Stimulated activated CD8-positive, alpha-beta memory T cell treated with anti-CD3 and anti-CD28 coated beads, Interleukin-15, amount 100 ng/mL, for 48 hours (primary cell): ENCODE results near the gene SLC13A5.
A peak's percentile ranks its signal among the peaks of the same experiment; 100 is the strongest.
"Not testable (repeated sequence)": the region's sequence is repeated elsewhere in the genome, so short reads cannot be mapped to it uniquely, and the experiment has no call there.

Source experiments
- DNase-seq, 2 donors: peaks; one replicate each; pipeline ENCODE4 v3.0.0-alpha.2; 2020; ENCODE audit warnings: low read depth in 2 of 2

SLC13A5 gene

GRCh38 chr17:6713130-6713917 lies at the start of gene SLC13A5:
Gene SLC13A5 (minus strand): TSS chr17:6713369. CDS start chr17:6713333, 36 bp downstream.
- DNase-seq, result no peak

DNA sequence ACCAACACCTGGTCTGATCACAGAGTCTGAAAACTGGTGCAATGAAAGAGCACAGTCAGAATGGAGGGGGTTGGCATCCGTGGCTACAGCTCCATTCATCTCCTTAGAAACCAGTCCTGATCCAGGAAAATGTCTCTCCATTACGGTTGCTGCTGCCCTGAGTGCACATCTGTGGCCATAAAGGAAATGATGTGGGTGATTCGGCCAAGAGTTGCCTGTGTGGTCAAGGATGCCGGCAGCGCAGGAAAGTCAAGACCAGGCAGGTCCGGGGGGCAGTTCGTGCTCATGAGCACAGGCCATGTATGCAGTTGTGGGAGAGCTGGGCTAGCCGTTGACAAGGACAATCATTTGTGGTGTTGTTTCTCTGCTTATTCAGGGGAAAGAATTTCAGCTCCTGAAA lies 48.6 kb upstream of the SLC13A5 start:
- DNase-seq, result no peak

DNA sequence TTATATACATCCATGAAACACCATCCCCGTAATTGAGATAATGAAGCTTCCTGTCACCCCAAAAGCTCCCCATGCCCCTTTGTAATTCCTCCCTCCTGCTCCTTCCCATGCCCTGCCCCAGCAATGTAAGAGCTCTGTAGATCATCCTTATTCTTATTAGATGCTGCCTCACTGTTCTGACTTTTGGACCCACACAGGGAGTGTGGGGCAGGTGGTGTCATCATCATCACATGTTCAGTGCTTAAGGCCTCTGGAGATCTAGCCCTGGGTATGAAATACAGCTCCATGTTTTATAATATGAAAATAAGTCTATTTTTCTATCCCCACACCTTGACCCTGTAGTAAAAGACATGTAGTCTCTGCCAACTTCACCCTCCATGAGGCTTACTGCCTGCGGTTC lies 44.6 kb upstream of the SLC13A5 start:
- DNase-seq, result no peak

GRCh38 chr17:6756425-6757031 lies 43.4 kb upstream of the SLC13A5 start:
- no peak for DNase-seq

DNA sequence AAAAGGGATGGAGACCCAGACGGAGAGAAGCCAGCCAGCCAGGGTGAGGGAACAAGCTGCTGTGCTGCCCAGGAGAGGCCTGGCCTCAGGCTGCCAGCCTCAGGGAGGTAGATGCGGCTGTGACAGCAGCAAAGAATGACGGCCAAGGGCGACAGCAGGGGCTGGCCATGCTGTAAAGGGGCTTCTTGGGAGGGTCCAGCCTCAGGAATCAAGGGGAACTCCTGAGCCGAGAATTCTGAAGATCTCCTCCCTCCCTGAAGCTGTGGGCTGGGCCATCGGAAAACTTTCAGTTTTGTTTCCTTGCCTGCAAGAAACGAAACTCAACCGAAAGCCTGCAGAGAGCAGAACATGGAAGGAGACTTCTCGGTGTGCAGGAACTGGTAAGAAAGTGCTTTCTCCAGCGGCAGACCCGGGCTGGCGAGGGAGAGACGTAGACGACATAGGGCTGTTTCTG lies 42.6 kb upstream of the SLC13A5 start, which contains the start of gene XAF1:
XAF1 (plus strand) TSS at position 316 of the 454 bp plus-strand sequence; CDS start at position 349, 33 bp downstream.
- DNase-seq, result peak in 1 of 2 donors; percentile 27

GRCh38 chr17:6755281-6755680 lies 42.1 kb upstream of the SLC13A5 start:
- DNase-seq, result no peak

GRCh38 chr17:6753546-6753945 lies 40.4 kb upstream of the SLC13A5 start:
- DNase-seq, result no peak

GRCh38 chr17:6753006-6753445 lies 39.9 kb upstream of the SLC13A5 start:
- peak in 1 of 2 donors; percentile 12 for DNase-seq

GRCh38 chr17:6752068-6752909 lies 39.1 kb upstream of the SLC13A5 start:
- no peak for DNase-seq

- DNase-seq, result no peak
Observed at GRCh38 chr17:6749519-6749918, 36.4 kb upstream of the SLC13A5 start.

DNA sequence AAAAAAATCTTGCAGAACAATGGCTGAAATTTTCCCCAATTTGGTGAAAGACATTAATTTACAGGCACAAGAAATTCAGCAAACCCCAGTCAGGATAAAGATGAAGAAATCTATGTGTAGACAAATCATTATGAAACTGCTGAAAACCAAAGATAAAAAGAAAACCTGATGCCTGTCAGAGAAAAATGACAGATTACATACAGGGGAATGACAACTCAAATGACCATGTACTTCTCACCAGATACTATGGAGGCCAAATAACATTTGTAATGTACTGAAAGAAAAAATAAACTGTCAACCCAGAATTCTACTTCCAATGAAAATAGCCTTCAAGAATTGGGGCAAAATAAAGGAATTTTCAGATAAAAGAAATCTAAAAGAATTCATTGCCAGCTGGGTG lies 35.4 kb upstream of the SLC13A5 start:
- no peak for DNase-seq

DNA sequence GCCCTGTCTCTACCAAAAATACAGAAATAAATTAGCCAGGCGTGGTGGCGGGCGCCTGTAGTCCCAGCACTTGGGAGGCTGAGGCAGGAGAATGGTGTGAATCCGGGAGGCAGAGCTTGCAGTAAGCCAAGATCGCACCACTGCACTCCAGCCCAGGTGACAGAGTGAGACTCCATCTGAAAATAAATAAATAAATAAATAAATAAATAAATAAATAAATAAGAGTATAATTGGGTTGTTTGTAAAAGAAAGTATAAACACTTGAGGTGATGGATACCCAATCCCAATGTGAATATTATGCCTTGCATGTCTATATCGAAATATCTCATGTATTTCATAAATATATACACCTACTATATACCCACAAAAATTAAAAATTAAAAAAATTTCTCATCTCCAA lies 33.5 kb upstream of the SLC13A5 start:
- DNase-seq, result not testable (repeated sequence)

- DNase-seq, result no peak
Observed at GRCh38 chr17:6729531-6729930, 16.4 kb upstream of the SLC13A5 start.

GRCh38 chr17:6724009-6724408 lies 10.8 kb upstream of the SLC13A5 start:
- DNase-seq, result no peak

DNA sequence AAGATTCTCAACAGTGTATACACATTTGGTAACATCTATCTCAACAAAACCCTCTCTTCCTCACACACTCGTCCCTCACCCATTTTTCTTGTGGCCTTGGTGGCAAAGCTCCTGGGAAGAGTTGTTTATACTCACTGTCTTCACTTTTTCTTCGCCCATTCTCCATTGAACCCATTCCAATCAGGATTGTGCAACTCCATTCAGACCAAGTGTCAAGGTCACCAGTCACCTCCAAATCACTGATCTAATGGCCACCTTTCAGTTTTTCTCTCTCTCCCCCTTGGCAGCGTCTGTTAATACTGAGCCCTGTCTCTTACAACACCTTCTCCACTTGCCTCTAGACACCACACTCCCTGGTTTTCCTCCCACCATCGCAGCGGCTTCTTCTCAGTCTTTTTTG lies 8.6 kb upstream of the SLC13A5 start:
- no peak for DNase-seq

DNA sequence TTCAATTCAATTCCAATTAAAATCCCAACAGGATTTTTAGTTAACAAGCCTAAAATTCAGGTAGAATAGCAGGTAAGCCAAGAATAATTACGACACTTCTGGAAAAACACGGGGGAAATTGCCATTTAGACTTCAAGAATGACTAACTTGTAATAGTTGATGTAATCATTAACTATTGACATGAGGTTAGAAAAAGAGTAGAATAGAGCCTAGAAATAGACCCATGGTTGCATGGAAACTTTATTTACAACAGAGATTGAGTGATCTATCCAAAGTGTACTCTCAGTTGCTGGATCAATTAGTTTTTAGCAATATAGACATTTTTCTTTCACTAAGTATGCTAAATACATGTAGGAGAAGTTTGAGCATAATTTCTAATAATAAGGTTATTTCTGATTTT lies 3.6 kb upstream of the SLC13A5 start:
- DNase-seq, result no peak

DNA sequence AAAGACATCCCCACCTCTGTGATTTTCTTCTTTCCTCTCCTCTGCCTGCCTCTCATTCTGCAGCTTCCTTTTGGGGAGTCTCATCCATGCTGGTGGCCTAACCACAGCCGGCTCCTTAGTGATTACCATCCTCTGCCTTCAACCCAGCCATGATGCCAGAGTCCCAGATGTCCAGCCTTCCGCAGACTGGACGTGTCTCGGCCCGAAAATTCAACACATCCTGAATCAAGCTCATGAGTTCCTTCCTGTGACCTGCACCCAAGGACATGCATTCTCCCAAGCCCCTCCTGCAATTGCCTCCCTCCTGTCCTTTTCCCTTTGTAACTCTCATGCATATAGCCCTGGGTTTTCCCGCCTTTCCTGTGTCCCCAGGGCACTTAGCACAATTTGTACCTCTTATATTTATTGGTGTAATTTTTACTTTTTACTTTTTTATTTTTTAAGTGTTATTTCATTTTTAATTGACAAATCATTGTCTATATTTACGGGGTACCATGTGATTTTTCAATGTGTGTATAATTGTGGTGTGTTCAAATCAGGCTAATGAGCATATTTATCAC lies 1.2 kb upstream of the SLC13A5 start:
- no peak for DNase-seq

- no peak for DNase-seq
Observed at GRCh38 chr17:6713918-6714271, 726 bp upstream of the SLC13A5 start.

DNA sequence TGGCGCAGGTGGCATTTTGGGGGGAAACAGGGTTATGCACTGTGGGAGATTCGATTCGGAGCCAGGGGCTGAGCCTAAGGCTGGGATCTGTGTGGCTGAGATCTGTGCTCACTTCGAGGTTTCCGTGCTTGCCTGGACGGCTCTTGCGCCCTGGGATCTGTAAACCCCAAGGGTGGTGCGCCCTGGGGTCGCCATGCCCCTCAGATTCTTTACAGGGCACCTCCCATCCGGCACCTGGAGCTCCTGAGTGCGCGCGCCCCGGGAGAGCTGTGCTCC lies 377 bp downstream of the SLC13A5 start:
- DNase-seq, result no peak

DNA sequence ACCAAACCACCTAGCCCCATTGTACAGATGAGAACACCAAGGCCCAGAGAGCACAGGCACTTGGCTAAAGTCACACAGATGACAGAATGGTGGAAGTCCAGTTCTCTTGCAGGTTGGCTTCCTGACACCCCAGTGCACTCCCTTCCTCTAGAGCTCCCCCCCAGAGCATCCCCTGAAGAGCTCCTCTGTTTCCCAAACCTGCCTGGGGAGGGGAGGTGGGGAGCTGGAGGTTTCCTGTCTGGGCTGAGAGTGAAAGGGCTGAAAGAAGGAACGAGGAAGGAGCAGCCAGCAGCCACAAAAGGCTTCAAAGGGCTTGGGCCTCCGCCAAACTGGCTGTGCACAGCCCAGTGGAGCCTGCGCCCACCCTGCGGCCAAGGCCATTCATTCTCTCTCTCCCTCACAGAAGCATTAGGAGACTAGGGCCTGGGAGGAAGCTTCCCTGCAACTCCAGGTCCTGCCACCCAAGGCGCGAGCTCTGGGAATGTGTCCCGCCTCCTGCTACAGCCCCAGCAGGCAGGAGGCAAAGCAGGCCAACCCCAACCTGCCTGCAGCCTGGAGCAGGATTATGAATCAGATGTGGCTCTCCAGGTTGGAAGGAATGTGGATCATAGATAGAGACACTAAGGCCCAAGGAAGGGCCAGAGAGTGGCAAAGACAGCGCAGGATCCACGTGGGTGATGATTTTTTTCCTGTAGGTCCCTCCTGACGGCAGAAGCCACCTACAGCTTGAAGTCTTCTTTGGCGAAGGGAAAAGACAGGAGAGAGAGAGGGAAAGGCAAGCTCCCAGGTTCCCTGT lies 913 bp downstream of the SLC13A5 start:
- DNase-seq, result no peak

DNA sequence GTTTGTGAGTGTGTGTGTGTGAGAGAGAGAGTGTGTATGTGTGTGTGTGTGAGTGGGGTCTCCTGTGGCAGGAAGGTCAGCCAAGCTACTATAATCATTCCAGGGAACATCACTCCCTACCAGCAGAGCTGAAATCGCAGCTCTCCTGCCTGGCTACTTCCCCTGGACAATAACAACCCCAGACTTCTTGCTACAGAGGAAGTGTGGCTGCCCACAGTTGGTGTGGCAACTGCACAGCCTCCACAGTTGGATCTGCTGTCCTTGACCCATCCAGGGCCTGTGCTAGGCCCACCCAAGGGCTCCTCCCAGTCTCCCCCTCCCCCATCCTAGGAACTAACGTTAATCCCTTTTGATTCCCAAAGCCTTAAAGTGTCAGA lies 1.5 kb downstream of the SLC13A5 start:
- no peak for DNase-seq
